ENCODE measurements around the gene CCDC71L.

DNA sequence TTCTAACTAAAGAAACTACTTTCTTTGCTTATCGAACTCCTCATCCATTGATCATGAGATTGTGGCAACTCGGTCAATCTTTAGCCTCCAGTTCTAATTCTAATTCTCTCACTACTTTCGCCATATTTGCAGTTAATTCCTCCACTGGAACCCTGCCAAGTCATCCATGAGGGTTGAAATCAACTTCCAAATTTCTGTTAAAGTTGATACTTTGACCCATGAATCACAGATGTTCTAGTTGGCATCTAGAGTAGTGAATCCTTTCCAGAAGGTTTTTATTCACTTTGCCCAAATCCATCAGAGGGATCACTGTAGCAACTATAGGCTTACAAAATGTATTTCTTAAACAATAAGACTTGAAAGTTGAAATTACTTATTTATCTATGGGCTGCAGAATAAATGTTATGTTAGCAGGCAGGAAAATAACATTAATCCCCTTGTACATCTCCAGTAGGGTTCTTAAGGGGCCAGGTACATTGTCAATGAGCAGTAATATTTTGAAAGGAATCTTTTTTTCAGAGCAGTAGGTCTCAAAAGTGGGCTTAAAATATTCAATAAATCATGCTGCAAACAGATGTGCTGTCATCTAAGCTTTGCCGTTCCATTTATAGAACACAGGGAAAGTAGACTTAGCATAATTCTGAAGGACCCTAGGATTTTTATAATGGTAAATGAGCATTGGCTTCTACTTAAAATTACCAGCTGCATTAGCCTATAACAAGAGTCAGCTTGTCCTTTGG, 39.4 kb downstream of the CCDC71L start:
- TF ChIP-seq, protein P1, sequence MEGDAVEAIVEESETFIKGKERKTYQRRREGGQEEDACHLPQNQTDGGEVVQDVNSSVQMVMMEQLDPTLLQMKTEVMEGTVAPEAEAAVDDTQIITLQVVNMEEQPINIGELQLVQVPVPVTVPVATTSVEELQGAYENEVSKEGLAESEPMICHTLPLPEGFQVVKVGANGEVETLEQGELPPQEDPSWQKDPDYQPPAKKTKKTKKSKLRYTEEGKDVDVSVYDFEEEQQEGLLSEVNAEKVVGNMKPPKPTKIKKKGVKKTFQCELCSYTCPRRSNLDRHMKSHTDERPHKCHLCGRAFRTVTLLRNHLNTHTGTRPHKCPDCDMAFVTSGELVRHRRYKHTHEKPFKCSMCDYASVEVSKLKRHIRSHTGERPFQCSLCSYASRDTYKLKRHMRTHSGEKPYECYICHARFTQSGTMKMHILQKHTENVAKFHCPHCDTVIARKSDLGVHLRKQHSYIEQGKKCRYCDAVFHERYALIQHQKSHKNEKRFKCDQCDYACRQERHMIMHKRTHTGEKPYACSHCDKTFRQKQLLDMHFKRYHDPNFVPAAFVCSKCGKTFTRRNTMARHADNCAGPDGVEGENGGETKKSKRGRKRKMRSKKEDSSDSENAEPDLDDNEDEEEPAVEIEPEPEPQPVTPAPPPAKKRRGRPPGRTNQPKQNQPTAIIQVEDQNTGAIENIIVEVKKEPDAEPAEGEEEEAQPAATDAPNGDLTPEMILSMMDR (IDR thresholded peaks at IDR 0.05), result no peak
- no peak for TF ChIP-seq POLR2A (IDR thresholded peaks at IDR 0.05)
